PC-9 (cell line): ENCODE measurements around the gene CAMTA1. TPM values are rescaled to one million over a fixed set of nuclear protein-coding genes. Genes with fewer than 3 reads are reported as not detected.

ENCODE experiments used
- BruUV-seq: library from RNA; stranded (reverse); fragments of 400-500 nt; replicated peaks from 2 replicates; lab custom pipeline; 2021; lab: Mats Ljungman, UMichigan
- CTCF ChIA-PET: fragments of 300-600 bp; sonication (Branson Sonifier 250); formaldehyde crosslinking; loops from one replicate; lab custom pipeline; 2022; ENCODE audit warnings: antibody characterized with exemption; lab: Charles Lee
- POLR2A ChIA-PET: fragments of 300-600 bp; sonication (Branson Sonifier 250); formaldehyde crosslinking; loops from one replicate; lab custom pipeline; 2022; ENCODE audit warnings: antibody characterized with exemption; ENCODE audit not compliant: unreplicated experiment; lab: Charles Lee
- DNase-seq, 2 experiments: peaks; one replicate each; pipeline versions ENCODE4 v3.0.0 to v3.0.0-alpha.2; 2015 to 2022; ENCODE audit warnings: mixed read lengths in 1 of 2
- H2AFZ ChIP-seq: fragments of 200-600 bp; sonication (generic); 2 replicates; pipeline ENCODE4 v1.8.1; 2017; ENCODE audit warnings: antibody characterized with exemption
- H3F3A ChIP-seq: fragments of 200-600 bp; sonication (generic); 2 replicates; pipeline ENCODE4 v1.8.1; 2017; ENCODE audit warnings: antibody characterized with exemption, mild to moderate bottlenecking, low read depth; ENCODE audit not compliant: insufficient read depth
- H3K27ac ChIP-seq: fragments of 200-600 bp; sonication (generic); 2 replicates; pipeline ENCODE4 v1.6.1; 2016; ENCODE audit warnings: mixed run types
- H3K27me3 ChIP-seq: fragments of 200-600 bp; sonication (generic); 2 replicates; pipeline ENCODE4 v1.6.1; 2016; ENCODE audit warnings: low read depth, mixed run types; ENCODE audit not compliant: insufficient read depth
- H3K36me3 ChIP-seq: fragments of 200-600 bp; sonication (generic); 2 replicates; pipeline ENCODE4 v1.6.1; 2016; ENCODE audit warnings: low read depth, mixed run types
- H3K4me1 ChIP-seq: fragments of 200-600 bp; sonication (generic); replicated peaks from 2 replicates; pipeline ENCODE4 v1.6.1; 2016; ENCODE audit warnings: mixed run types; ENCODE audit not compliant: insufficient read depth
- H3K4me2 ChIP-seq: fragments of 200-600 bp; sonication (generic); 2 replicates; pipeline ENCODE4 v1.6.1; 2017; ENCODE audit warnings: mixed run types
- H3K4me3 ChIP-seq: fragments of 200-600 bp; sonication (generic); 2 replicates; pipeline ENCODE4 v1.6.1; 2016; ENCODE audit warnings: mixed run types
- H3K79me2 ChIP-seq: fragments of 200-600 bp; sonication (generic); 2 replicates; pipeline ENCODE4 v1.6.1; 2017; ENCODE audit warnings: low read depth, mixed run types
- H3K9me2 ChIP-seq: fragments of 200-600 bp; sonication (generic); 2 replicates; pipeline ENCODE4 v1.8.1; 2017; ENCODE audit warnings: mild to moderate bottlenecking; ENCODE audit not compliant: insufficient read depth
- H3K9me3 ChIP-seq: fragments of 200-600 bp; sonication (generic); 2 replicates; pipeline ENCODE4 v1.8.1; 2016; ENCODE audit warnings: low read depth; ENCODE audit not compliant: insufficient read depth
- H4K20me1 ChIP-seq: fragments of 200-600 bp; sonication (generic); 2 replicates; pipeline ENCODE4 v1.8.1; 2017; ENCODE audit not compliant: insufficient read depth
- EZH2 ChIP-seq: fragments of 200-600 bp; sonication (generic); IDR thresholded peaks from 2 replicates; pipeline ENCODE4 v1.8.0; 2017; ENCODE audit warnings: antibody characterized with exemption, low read depth
- intact Hi-C: fragments of 100-400 bp; cut with micrococcal nuclease; formaldehyde crosslinking; loops from one replicate; pipeline ENCODE4 v1.10.0; 2022; ENCODE audit not compliant: unreplicated experiment
- total RNA-seq: library from RNA; stranded (reverse); gene quantifications from 2 replicates; pipeline ENCODE4 v1.2.3, GENCODE V29; 2021
- TF ChIP-seq, protein P1 (sequence below): fragments of 200-600 bp; sonication (generic); conservative IDR thresholded peaks from 2 replicates; pipeline ENCODE4 v1.6.1; 2017; ENCODE audit warnings: mixed run types, antibody characterized with exemption, mild to moderate bottlenecking, moderate library complexity

CAMTA1 gene
- total RNA-seq, 1 experiment from 2014 or later, result 72.3 TPM

DNA sequence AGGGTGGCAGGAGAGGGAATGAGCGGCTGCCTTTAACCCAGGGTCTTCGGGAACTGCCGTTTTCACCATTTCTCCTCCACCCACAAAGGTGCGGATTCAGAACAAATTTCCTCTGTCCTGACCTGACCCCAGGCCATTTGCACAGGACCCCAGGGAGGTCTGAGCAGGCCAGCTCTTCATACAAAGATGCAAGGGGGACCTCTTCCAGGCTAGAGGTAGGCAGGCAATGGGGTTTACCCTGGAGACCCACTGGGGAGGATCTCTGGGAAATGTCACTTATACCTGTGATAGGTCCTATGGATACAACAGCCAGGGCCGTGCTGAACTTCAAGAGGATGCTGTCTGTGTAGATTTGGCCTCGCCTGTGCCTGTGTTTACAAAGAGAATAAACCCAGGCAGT, 896.1 kb downstream of the CAMTA1 start:
- peaks cover 57% of the 10 kb centered on the region for H3K27me3 ChIP-seq
- H3K36me3 ChIP-seq, result no peaks in the 10 kb centered on the region
- no TSS peak for BruUV-seq
- H3K9me3 ChIP-seq, result no peaks in the 10 kb centered on the region
- no peaks in the 10 kb centered on the region for H3K79me2 ChIP-seq
- POLR2A ChIA-PET, result no interaction called here
- H3F3A ChIP-seq, result no peaks in the 10 kb centered on the region
- CTCF ChIA-PET, result no interaction called here
- intact Hi-C loops, result no loop called here
- no peak overlapping the region for H3K4me2 ChIP-seq
- DNase-seq, result no peak
- no peak overlapping the region for H3K4me3 ChIP-seq
- TF ChIP-seq, protein P1, sequence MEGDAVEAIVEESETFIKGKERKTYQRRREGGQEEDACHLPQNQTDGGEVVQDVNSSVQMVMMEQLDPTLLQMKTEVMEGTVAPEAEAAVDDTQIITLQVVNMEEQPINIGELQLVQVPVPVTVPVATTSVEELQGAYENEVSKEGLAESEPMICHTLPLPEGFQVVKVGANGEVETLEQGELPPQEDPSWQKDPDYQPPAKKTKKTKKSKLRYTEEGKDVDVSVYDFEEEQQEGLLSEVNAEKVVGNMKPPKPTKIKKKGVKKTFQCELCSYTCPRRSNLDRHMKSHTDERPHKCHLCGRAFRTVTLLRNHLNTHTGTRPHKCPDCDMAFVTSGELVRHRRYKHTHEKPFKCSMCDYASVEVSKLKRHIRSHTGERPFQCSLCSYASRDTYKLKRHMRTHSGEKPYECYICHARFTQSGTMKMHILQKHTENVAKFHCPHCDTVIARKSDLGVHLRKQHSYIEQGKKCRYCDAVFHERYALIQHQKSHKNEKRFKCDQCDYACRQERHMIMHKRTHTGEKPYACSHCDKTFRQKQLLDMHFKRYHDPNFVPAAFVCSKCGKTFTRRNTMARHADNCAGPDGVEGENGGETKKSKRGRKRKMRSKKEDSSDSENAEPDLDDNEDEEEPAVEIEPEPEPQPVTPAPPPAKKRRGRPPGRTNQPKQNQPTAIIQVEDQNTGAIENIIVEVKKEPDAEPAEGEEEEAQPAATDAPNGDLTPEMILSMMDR, result no peak
- no peak for TF ChIP-seq EZH2
- H3K9me2 ChIP-seq, result no peaks in the 10 kb centered on the region
- H3K4me1 ChIP-seq, result no peaks in the 10 kb centered on the region
- H4K20me1 ChIP-seq, result no peaks in the 10 kb centered on the region
- no peak overlapping the region for H2AFZ ChIP-seq
- no peak overlapping the region for H3K27ac ChIP-seq

DNA sequence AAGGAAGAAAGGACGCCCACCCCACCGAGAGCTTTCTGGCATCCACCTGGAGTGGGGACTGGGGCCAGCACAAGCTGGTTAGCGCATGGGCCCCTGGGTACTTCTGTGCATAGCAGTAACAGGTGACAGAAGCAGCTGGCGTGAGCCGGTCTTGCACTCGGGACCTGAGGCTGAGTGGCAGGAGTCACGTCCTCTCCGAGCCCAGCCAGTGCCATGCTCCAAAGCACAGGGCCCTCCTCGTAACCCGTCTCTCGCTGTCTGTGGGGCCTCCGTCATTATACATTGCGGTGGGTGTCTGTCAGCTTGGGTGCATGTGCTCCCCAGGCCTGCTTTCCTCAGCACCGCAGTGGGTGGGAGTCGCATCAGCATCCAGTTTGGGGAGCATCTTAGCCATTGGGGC, 898.3 kb downstream of the CAMTA1 start:
- intact Hi-C loops, result no loop called here
- POLR2A ChIA-PET, result no interaction called here

DNA sequence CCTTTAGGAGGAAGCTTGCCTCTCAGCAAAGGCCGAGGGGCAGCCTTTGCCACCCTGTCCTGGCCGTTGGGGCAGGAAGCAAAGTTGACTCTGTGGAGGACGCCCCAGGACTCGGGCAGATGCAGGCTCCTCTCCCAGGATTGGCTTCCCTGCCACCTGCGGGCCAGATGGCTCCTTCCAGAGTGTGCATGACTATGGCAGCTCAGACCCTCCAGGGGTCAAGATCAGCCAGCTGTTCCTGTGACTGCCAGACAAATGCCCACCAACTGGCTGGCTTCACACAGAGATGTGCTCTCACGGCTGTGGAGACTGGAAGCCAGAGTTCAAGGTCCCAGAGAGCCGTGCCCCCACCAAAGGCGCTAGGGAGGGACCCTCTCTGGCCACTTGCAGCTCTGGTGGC, 898.9 kb downstream of the CAMTA1 start:
- intact Hi-C loops, result no loop called here
- Histone ChIP-seq H3K36me3 (no peaks in the 10 kb centered on the region), H2AFZ (no peak overlapping the region), H3K4me1 (no peaks in the 10 kb centered on the region), H3K79me2 (no peaks in the 10 kb centered on the region), H3K9me2 (no peaks in the 10 kb centered on the region), H3K9me3 (no peaks in the 10 kb centered on the region), H4K20me1 (no peaks in the 10 kb centered on the region), H3K27ac (no peak overlapping the region), H3F3A (no peaks in the 10 kb centered on the region), H3K27me3 (peaks cover 43% of the 10 kb centered on the region), H3K4me3 (no peak overlapping the region), H3K4me2 (no peak overlapping the region)
- no peak for TF ChIP-seq EZH2
- TF ChIP-seq, protein P1, result no peak
- ChIA-PET CTCF (no interaction called here), POLR2A (no interaction called here)
- no peak for DNase-seq
- BruUV-seq, result no TSS peak

More for the DNA sequence above, 898.3 kb downstream of the CAMTA1 start:
- no peaks in the 10 kb centered on the region for H3K9me2 ChIP-seq
- no peaks in the 10 kb centered on the region for H3F3A ChIP-seq
- H2AFZ ChIP-seq, result no peak overlapping the region
- no peaks in the 10 kb centered on the region for H3K36me3 ChIP-seq
- CTCF ChIA-PET, result no interaction called here
- DNase-seq, result no peak
- H4K20me1 ChIP-seq, result no peaks in the 10 kb centered on the region
- H3K4me3 ChIP-seq, result no peak overlapping the region
- BruUV-seq, result no TSS peak
- peaks cover 46% of the 10 kb centered on the region for H3K27me3 ChIP-seq
- no peak for TF ChIP-seq EZH2
- TF ChIP-seq, protein P1, result no peak
- H3K79me2 ChIP-seq, result no peaks in the 10 kb centered on the region
- no peaks in the 10 kb centered on the region for H3K4me1 ChIP-seq
- H3K4me2 ChIP-seq, result no peak overlapping the region
- no peak overlapping the region for H3K27ac ChIP-seq
- H3K9me3 ChIP-seq, result no peaks in the 10 kb centered on the region
